HG03521 (cell line): ENCODE data around the gene PDZD2.
"Not testable (repeated sequence)": the region's sequence is repeated elsewhere in the genome, so short reads cannot be mapped to it uniquely, and the experiment has no call there.

ENCODE experiments used
- ATAC-seq: cut with Tn5 transposase; IDR thresholded peaks from one replicate; pipeline ENCODE4 v1.9.1; 2021; ENCODE audit warnings: mild to moderate bottlenecking, moderate library complexity; ENCODE audit not compliant: unreplicated experiment

PDZD2 gene

DNA sequence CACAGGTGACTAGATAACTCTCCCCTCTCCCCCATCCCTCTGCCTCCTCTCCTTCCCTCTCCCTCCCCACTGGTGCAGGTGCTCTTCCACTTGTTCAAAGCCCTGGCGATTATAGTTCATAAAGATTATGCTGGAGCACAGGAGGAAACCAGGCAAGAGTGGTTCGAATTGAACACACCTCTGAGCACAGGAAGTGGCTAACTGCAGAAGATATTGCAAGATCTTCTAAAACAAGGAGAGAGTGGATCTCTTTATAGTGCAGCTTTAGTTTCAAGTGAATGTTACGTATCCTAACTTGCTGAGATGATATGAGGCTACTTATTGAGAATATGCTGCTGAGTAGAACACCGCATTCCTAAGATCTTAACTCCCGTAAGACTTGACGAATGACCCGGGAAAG is 356.8 kb downstream of the PDZD2 start:
- no peak for ATAC-seq

DNA sequence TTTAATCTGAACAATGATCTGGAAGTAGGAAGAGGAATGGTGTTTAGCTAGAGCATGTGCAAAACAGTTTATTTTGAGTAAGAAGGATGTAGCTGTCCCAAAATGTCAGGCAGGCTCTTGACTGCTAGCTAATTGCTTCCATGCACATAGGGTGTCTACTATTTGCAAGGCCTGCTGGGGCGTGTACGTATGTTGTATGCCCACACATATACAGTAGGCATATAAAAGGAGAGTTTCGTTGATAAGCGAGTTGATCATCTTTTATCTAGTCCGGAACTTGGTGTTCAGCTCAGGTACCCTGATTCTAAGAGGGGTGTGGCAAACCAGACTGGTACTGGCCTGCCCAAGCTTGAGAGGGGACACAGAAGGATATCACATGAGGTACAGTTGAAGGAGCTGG is 358.0 kb downstream of the PDZD2 start:
- ATAC-seq: no peak

DNA sequence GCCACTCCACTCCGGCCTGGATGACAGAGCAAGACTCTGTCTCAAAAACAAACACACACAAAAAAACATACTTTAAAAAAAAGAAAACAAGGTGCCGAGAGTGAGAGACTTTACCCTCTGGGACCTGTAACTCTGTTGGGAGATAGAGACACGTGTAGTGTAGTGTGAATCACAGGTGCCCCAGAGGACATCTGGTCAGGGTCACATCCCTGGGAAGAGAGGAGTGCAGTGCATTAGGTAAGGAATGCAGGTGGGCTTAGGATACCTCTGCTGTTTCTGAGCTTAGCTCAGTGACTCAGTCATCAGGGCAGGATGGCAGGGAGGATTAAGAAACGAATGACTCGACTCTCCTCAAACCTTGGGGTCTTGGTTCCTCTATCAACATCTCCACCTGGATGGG is 360.5 kb downstream of the PDZD2 start:
- no peak for ATAC-seq

DNA sequence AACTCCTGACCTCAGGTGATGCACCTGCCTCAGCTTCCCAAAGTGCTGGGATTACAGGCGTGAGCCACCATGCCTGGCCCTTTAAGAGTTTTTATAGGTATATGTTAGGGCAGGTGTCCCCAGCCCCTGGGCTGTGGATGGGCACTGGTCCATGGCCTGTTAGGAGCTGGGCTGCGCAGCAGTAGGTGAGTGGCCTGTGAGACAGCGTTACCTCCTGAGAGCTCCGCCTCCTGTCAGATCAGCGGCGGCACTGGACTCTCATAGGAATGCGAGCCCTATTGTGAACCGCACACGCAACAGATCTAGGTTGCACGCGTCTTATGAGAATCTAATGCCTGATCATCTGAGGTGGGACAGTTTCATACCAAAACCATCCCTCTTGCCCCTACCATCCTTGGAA is 361.8 kb downstream of the PDZD2 start:
- ATAC-seq: no peak

DNA sequence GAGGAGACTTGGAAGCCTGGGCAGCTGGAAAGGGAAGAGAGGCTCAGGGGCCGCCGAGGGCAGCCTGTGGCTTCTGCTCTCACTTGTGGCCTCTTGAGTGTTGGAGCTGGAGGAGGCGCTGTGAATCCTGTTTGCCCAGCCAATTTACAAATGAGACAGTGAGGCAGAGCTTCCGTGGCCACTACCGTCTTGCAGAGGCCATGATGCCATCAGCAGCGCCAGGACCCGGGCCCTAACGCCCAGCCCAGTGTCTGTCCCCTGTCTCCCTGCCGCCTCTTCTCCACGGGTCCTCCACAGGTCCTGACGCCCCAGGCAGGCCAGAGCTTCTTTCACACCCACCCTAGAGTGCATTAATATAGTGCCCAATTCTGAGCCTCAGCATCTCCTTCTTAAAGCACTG is 362.4 kb downstream of the PDZD2 start:
- ATAC-seq: no peak

DNA sequence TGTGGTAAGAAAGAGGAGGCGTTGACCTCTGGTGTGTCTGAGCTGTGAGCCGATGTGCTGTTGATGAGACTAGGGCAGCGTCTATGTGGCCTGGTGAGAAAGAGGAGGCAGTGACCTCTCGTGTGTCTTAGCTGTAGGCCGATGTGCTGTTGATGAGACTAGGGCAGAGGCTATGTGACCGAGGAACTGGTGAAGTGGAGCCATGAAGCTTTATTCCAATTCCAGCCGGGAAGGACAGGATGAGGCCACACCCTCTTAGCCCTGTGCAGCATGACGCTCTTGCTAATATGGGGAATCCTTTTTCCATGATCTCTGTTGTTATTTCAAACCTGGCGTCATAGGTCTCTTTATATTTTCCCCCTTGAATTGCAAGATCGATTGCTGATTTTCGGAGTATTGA is 362.8 kb downstream of the PDZD2 start:
- no peak for ATAC-seq

DNA sequence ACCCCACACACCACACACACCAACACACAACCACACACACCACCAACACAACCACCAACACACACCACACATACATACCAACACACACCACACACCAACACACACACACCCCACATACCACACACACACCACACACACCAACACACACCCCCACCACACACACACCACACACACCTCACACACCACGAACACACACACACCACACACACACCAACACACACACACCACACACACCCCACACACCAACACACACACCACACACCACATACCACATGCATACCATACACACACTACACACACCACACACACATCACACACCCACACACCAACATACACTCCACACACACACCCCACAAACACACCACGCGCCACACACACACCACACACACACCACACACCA is 363.8 kb downstream of the PDZD2 start:
- no peak for ATAC-seq

DNA sequence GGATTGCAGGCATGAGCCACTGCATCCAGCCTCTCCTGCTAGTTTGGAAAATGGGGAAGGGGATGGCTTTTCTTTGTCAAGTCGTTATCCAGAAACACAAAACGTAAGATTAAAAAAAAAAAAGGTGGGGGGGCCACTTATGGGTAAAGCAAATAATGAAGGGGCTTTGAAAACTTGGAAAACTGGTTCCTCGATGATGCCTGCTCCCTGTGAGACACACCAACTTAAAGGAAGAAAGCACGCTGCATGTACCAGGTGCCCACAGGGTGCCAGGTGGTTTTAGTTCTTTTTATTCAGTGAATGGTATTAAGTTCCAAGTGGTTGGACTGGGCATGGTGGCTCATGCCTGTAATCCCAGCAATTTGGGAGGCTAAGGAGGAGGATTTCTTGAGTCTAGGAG is 365.1 kb downstream of the PDZD2 start:
- no peak for ATAC-seq

DNA sequence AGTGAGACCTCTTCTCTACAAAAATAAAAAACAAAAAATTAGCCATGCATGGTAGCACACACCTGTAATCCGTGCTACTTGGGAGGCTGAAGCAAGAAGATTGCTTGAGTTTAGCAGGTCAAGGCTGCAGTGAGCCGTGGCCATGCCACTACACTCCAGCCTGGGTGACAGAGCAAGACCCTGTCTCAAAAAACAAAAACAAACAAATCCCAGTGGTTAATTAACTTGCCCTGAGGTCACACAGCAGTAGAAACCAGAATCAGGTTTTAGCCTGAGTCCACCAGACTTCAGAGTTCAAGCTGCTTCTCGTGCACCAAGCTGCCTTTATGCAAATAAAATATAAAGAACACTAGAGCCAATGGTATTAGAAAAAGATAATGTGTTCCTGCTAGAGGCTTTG is 365.5 kb downstream of the PDZD2 start:
- ATAC-seq: peak; percentile 55

DNA sequence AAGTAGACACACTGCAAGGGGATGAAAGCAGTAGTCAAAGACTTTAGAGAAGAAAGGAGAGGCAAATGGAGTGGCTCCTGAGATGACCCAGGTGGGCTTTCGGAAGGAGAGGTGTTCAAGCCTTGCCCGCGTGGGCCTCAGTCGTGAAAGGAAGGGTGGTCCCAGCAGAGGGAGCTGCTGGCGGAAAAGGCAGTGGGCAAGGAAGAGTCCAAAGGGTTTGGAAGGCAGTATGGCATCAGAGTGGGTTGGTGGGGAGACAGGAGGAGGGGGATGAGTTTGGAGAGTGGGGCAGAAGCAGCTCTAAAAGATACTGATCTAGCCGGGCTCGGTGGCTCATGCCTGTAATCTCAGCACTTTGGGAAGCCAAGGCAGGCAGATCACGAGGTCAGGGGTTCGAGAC is 369.8 kb downstream of the PDZD2 start:
- no peak for ATAC-seq

DNA sequence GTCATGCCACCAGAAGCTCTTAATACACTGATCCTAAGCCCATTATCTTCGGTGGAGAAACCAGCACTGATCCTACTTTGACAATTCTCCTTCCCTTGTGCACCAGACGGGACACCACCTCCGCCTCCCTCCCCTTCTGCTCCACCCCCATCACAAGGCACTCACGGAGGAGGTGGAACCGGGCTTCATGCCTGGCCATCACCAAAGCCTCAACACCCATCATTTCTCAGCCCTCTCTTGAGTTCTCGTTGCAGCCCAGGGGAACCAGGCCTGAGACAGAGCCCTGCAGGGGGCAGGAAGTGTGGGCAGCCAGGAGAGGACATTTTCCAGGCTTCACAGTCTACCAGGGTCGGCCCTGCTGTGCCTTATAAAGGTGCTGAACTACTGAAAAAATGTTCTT is 374.7 kb downstream of the PDZD2 start:
- no peak for ATAC-seq

DNA sequence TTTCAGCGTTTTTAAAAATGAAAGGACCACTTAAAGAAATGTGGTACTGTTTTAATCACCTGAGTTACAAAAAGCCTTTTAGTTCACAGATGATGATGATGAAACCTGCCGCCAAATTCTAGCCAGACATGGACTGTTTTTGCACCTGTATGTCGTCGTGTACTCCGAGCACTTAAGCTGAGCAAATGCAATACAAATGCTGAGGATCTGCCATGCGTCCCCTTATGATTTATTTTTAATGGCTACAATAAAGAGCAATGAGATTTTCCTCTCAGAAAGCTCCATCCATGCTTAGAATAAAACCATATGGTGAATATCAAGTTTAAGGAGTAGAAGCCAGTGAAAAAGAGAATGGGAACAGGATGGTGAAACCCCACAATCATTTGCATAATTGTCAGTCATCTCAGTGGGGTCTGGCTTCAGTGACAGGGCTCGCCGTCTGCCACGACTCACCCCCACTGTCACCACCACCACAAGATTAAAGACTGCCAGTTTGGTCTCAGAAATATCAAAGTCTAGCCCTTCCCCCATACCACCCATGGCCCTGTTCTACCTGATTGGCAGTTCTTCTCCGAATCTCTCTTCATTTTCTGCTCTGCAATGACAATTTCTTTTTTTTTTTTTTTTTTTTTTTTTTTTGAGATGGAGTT is 375.3 kb downstream of the PDZD2 start:
- no peak for ATAC-seq

DNA sequence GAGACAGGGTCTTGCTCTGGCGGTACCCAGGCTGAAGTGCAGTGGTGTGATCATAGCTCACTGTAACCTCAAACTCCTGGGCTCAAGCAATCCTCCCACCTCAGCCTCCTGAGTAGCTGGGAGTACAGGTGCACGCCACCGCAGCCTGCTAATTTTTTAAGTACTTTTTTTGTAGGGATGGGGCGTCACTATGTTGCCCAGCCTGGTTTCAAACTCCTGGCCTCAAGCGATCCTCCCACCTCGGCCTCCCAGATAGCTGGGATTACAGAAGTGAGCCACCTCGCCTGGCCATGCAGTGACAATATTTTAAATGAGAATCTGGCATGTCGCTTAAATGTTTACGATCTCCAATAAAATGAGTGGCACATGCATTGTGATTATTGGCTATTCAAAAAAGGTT is 376.3 kb downstream of the PDZD2 start:
- not testable (repeated sequence) for ATAC-seq

DNA sequence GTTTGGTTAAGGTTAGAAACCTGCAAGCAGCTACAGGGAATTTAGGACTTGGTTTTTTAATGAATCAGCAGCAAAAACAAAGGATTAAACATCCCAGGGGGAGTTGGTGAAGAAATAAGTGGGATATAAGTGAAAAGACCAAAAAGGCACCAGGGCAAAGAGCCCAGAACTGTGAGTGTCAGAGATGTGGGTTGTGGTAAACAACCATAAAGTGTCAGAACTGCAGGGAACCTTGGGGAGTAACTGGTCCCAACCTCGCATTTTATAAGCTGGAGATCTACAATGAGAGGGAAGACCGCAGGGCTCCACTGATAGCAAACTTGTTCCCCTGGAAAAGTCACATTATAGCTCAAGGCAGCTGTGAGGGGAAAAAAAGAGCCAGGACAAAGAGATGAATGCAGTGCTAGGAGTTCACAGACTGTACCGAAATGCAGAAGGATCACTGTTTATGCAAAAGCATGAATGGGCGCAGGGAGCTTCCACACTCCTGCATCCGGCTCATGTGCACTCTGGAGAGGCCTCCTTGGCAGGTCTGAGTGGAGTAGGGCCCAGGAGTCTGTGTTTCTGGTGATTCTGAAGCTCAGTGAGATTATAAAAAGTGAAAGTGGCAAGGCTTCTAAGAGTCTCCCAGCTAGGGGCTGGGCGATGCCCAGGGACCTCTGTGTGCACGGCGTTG is 378.9 kb downstream of the PDZD2 start:
- no peak for ATAC-seq

DNA sequence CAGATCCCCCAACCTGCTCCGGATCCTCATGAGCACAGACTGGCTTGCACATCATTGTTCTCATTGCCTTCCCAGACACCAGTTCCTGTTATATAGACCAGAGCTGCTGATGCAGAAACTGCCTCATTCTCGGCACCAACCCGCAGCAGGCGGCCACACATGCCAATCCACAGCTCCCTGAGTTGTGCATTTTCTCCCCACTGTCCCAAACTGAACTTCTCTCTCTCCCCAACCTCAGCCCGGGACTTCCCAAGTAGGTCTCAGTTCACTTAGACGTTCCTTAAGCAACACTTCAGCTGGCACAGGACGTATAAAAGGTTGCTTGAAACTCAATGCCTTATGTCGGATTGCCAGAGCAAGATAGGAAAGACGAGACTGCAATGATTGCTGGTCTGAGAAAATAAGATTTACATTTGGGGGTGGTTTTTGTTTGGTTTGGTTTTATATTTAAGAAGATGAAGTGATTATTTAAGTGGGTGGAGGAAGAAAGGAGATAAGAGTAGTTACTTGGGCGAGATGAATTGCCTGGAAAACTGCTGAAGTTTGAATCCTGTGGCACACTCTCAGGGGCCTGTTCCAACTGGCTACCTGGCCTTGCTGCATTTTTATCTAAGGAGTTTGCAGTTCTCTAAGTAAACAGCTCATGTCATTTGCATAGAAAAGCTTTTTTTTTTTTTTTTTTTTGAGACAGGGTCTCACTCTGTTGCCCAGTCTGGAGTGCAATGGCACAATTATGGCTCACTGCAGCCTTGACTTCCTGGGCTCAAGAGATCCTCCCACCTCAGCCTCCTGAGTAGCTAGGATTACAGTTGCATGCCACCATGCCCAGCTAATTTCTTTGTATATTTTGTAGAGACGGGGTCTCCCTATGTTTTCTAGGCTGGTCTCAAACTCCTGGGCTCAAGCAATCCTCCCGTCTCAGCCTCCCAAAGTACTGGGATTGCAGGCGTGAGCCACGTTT is 379.8 kb downstream of the PDZD2 start:
- ATAC-seq: no peak

DNA sequence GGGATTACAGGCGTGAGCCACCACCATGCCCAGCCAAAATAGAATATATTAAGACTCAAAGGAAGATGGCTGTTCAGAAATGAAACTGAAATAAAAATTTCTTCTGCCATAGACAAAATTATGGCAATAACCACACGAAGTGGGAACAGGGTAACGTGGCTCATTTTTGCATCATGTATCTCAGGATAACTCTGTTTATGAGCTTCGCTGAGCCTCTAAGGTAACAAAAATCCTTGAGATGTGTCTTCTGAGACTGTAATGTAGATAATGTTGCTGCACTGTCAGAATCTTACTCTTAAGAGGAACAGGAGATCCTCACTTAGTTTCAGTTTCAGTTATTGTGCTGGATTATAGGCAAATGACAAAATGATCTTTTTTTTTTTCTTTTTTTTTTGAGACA is 381.3 kb downstream of the PDZD2 start:
- peak; percentile 74 for ATAC-seq

DNA sequence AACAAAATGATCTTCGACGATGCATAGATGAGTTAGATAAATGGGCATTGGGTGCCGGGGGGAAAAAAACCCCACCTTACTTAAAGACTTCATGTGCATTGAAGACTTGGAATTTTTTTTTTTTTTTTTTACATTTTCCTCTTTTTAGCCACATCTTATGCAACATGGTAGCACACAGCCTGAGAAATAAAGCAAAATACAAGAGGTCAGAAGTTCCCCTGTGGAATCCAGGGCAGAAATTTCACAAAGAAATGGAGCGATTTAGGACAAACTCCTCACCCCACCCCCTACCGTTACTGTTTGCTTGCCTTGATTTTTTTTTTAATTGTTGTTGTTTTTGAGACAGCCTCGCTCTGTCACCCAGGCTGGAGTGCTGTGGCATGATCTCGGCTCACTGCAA is 382.0 kb downstream of the PDZD2 start:
- no peak for ATAC-seq

DNA sequence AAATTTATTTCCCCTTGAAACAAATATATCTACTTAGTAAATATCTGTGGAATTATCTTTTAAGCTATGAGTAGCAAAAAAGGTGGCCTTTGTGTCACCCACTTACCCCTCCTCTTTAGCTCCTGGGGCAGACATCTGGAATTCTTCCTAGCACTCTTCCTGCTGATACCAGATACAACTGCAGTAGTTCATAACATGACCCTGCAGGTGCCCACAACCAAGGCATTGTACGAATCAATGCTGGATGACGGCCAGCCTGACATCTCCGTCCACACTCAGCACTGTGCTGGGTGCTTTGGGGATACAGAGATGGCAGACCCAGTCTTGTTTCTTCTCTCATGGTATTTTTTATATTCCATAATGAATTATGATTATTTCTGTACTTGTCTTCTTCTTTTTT is 382.8 kb downstream of the PDZD2 start:
- no peak for ATAC-seq

DNA sequence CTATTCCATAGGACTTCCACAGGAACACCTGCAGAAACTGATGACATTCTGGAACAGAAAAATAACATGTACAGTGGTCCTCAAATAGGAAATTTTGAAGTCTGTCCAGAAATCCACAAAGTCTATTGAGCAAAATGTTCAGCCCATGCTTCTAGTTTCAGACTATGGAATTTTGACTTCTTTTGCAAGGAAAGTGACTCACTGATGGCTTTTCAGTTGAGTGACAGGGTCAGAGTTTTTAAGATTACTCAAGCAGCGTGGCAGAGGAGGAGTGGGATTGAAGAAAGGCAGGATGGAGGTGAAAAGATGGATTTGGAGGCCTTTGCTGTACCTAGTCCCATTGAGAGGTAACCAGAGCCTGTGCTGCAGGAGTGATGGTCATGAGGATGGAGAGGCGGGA is 383.7 kb downstream of the PDZD2 start:
- no peak for ATAC-seq

DNA sequence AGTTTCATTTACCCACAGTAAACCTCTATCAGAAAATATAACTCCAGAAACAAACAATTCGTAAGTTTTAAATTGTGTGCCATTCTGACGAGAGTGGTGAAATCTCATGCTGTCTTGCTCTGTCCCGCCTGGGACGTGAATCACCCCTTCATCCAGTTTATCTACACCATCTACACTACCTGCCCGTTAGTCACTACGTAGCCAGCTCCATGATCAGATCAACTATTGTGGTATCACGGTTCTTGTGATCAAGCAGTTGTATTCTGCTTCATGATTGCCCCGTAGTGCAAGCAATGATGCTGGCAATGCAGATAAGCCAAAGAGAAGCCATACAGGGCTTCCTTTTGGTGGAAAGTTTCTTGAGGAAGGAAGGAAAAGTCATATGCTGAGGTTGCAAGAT is 384.9 kb downstream of the PDZD2 start:
- no peak for ATAC-seq

DNA sequence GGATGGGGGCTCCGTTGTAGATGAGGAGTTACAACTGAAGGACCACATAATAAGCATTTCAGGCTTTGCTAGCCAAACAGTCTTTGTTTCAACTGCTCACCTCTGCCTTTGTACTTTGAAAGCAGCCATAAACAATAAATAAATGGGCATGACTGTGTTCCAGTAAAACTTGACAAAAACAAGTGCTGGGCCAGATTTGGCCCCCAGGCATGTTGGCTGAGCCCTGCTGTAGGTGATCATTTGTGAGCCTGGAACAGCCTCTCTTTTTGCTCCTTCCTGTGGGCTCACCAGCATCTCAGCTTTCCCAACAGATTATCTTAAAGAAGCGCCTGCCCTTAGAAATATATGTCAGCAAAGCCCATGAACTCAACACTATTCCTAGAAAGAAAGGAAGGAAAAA is 385.8 kb downstream of the PDZD2 start:
- no peak for ATAC-seq
